GM23248 (cell line): ENCODE results near the gene P2RY11. TPM values are rescaled to one million over a fixed set of nuclear protein-coding genes. Genes with fewer than 3 reads are reported as not detected.

Experiments used
- DNase-seq: peaks from one replicate; pipeline ENCODE4 v3.0.0-alpha.2; 2015
- H2AFZ ChIP-seq: fragments of 200-600 bp; sonication (generic); 2 replicates; pipeline ENCODE4 v1.6.1; 2016; ENCODE audit warnings: antibody characterized with exemption
- H3F3A ChIP-seq: fragments of 200-600 bp; sonication (generic); 2 replicates; pipeline ENCODE4 v1.6.1; 2016; ENCODE audit warnings: mild to moderate bottlenecking, antibody characterized with exemption, mixed run types; ENCODE audit not compliant: insufficient read depth
- H3K27ac ChIP-seq: fragments of 200-600 bp; sonication (generic); 2 replicates; pipeline ENCODE4 v1.5.1; 2016; ENCODE audit warnings: mild to moderate bottlenecking
- H3K27me3 ChIP-seq: fragments of 200-600 bp; sonication (generic); replicated peaks from 2 replicates; pipeline ENCODE4 v1.6.1; 2016; ENCODE audit warnings: mild to moderate bottlenecking; ENCODE audit not compliant: insufficient read depth
- H3K36me3 ChIP-seq: fragments of 200-600 bp; sonication (generic); 2 replicates; pipeline ENCODE4 v1.6.1; 2016; ENCODE audit warnings: low read depth, mild to moderate bottlenecking
- H3K4me1 ChIP-seq: fragments of 200-600 bp; sonication (generic); 2 replicates; pipeline ENCODE4 v1.6.1; 2016; ENCODE audit warnings: mild to moderate bottlenecking; ENCODE audit not compliant: insufficient read depth
- H3K4me2 ChIP-seq: fragments of 200-600 bp; sonication (generic); one replicate; pipeline ENCODE4 v1.6.1; 2016; ENCODE audit warnings: mild to moderate bottlenecking; ENCODE audit not compliant: unreplicated experiment
- H3K4me3 ChIP-seq: fragments of 200-600 bp; sonication (generic); 2 replicates; pipeline ENCODE4 v1.5.1; 2016; ENCODE audit warnings: mild to moderate bottlenecking
- H3K79me2 ChIP-seq: fragments of 200-600 bp; sonication (generic); 2 replicates; pipeline ENCODE4 v1.6.1; 2016; ENCODE audit warnings: mild to moderate bottlenecking; ENCODE audit not compliant: insufficient read depth
- H3K9ac ChIP-seq: fragments of 200-600 bp; sonication (generic); 2 replicates; pipeline ENCODE4 v1.6.1; 2016; ENCODE audit warnings: mild to moderate bottlenecking
- H3K9me2 ChIP-seq: fragments of 200-600 bp; sonication (generic); 2 replicates; pipeline ENCODE4 v1.6.1; 2016; ENCODE audit warnings: mixed run types, mild to moderate bottlenecking, moderate library complexity; ENCODE audit not compliant: insufficient read depth
- H3K9me3 ChIP-seq: fragments of 200-600 bp; sonication (generic); one replicate; pipeline ENCODE4 v1.6.1; 2017; ENCODE audit warnings: low read depth
- H4K20me1 ChIP-seq: fragments of 200-600 bp; sonication (generic); 2 replicates; pipeline ENCODE4 v1.6.0; 2016; ENCODE audit not compliant: insufficient read depth
- EZH2 ChIP-seq: fragments of 200-600 bp; sonication (generic); IDR thresholded peaks from 2 replicates; pipeline ENCODE4 v1.6.1; 2018; ENCODE audit warnings: antibody characterized with exemption, mild to moderate bottlenecking; ENCODE audit not compliant: insufficient read depth, poor library complexity, severe bottlenecking
- EZH2phosphoT487 ChIP-seq: fragments of 200-600 bp; sonication (generic); IDR thresholded peaks from 2 replicates; pipeline ENCODE4 v1.6.1; 2018; ENCODE audit warnings: antibody characterized with exemption, moderate library complexity, mild to moderate bottlenecking, low read depth; ENCODE audit not compliant: insufficient read depth
- WGBS, 2 experiments: methylation state at CpG; one replicate each; pipeline ENCODE4 v1.1.6; 2015 to 2017; ENCODE audit warnings: low lambda C conversion rate in 2 of 2, low coverage in 1 of 2; ENCODE audit errors: missing lambda C conversion rate in 2 of 2; 5-methylcytosine and 5-hydroxymethylcytosine counted together
- in situ Hi-C: fragments of 300-500 bp; cut with MboI; formaldehyde crosslinking; loops from 2 replicates; pipeline ENCODE4 v1.15.0; 2020
- polyA plus RNA-seq: library from polyadenylated mRNA; unstranded; fragments of >200 nt; fragmentation: Nextera tagmentation; extraction: Ambion mirVana; gene quantifications from 2 replicates; pipeline ENCODE4 v1.2.1, GENCODE V29; 2016
- total RNA-seq: library from RNA; depleted of rRNA; stranded (reverse); fragments of >200 nt; shearing (Covaris generic); gene quantifications from 2 replicates; pipeline ENCODE4 v1.2.3, GENCODE V29; 2014

P2RY11 gene
- total and polyA plus RNA-seq, 2 experiments from 2014 or later, result 2.8 to 6.3 TPM

- in situ Hi-C loops, result no loop called here
- no peak for TF ChIP-seq EZH2phosphoT487
- TF ChIP-seq EZH2, result no peak
- no peak overlapping the region for H3K4me2 ChIP-seq
Observed at GRCh38 chr19:10091370-10091687, 20.2 kb upstream of the P2RY11 start.

DNA sequence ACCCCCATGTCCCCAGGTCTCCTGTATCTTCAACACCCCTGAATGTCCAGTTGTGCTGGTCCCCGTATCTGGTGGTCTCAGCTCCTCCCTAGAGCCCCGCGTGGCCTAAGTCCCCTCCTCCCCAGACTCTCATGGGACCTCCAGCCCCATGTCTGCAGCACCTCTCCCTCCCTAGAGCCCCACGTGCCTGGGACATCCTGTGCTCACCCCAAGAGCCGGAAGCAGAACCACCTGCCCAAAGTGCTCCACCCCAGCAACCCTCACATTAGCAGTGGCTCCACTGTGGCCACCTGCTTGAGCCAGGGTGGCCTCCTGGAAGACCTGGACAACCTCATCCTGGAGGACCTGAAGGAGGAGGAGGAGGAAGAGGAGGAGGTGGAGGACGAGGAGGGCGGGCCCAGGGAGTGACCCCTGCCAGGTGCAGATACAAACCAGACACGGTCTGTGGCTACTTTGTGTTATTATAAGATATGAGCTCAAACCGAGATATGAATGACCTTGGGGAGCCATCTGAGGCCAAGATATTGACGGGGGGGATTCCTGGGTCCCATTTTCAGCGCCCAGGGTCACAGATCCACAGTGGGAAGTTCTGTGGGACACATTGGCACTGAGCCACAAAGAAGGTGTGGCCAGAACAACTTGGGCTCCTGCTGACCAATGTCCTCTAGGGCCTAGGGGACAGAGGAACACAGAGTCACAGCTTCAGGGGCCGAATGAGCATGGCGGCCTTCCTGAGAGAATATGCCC is 19.4 kb upstream of the P2RY11 start:
- DNase-seq, result no peak
- Histone ChIP-seq H3K27me3 (no peaks in the 10 kb centered on the region), H4K20me1 (no peaks in the 10 kb centered on the region), H3K4me3 (no peak overlapping the region), H3K79me2 (no peaks in the 10 kb centered on the region), H3K9ac (no peak overlapping the region), H3K9me3 (no peaks in the 10 kb centered on the region), H3K9me2 (no peaks in the 10 kb centered on the region), H2AFZ (no peak overlapping the region), H3F3A (peaks cover 10% of the 10 kb centered on the region), H3K4me1 (no peaks in the 10 kb centered on the region), H3K27ac (no peak overlapping the region), H3K36me3 (no peaks in the 10 kb centered on the region; the same call in 1 of the 2 replicates), H3K4me2 (no peak overlapping the region)
- in situ Hi-C loops, result no loop called here
- WGBS, 2 experiments, result 88 to 91% methylated on average over 11 to 13 of the region's 13 CpGs
- no peak for TF ChIP-seq EZH2
- TF ChIP-seq EZH2phosphoT487, result no peak

More at GRCh38 chr19:10091370-10091687, 20.2 kb upstream of the P2RY11 start:
- 92 to 99% methylated on average over 10 to 17 of the region's 17 CpGs for WGBS, 2 experiments
- DNase-seq, result no peak
- Histone ChIP-seq H3K4me3 (no peak overlapping the region), H3K36me3 (no peaks in the 10 kb centered on the region; the same call in 1 of the 2 replicates), H3F3A (peaks cover 10% of the 10 kb centered on the region), H3K4me1 (no peaks in the 10 kb centered on the region), H3K9me3 (no peaks in the 10 kb centered on the region), H3K79me2 (no peaks in the 10 kb centered on the region), H3K27ac (no peak overlapping the region), H3K27me3 (no peaks in the 10 kb centered on the region), H4K20me1 (no peaks in the 10 kb centered on the region), H3K9ac (no peak overlapping the region), H2AFZ (no peak overlapping the region), H3K9me2 (no peaks in the 10 kb centered on the region)

DNA sequence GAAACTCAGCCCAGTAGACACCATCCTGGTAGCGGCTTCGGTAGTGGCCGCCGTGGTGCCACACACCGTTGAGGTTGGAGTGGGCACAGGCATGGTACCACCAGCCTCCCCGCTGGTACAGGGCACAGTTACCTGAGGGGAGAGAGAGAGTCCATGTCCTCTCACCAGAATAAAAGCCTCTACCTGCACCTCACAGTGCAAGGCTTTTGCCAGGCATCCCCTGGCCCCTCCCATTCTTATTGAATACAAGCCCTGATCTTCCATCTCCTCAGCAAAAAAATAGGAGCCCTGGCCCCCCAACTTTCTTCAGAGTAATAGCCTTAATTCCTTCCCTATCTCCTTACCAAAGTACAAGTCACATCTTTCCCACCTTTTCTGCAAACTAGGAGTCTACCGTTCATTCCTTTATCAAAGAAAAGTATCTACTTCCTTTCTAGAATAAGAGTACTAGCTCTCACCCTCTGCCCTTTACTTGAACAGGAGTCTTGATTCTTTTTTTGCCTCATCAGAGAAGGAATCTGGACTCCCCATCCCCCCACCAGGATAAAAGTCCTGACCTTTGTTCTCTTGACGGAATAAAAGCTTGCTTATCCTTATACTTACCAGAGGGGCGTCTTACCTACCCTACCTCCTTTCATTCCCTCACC is 18.7 kb upstream of the P2RY11 start:
- Histone ChIP-seq H3K9me2 (no peaks in the 10 kb centered on the region), H3K27me3 (no peaks in the 10 kb centered on the region), H4K20me1 (no peaks in the 10 kb centered on the region), H3K36me3 (no peaks in the 10 kb centered on the region; the same call in 1 of the 2 replicates), H3K4me2 (no peak overlapping the region), H3F3A (peaks cover 10% of the 10 kb centered on the region), H3K4me1 (no peaks in the 10 kb centered on the region), H3K27ac (no peak overlapping the region), H2AFZ (no peak overlapping the region), H3K79me2 (no peaks in the 10 kb centered on the region), H3K4me3 (no peak overlapping the region), H3K9ac (no peak overlapping the region), H3K9me3 (no peaks in the 10 kb centered on the region)
- TF ChIP-seq EZH2, result no peak
- no peak for TF ChIP-seq EZH2phosphoT487
- no peak for DNase-seq
- WGBS, 2 experiments, result 83 to 86% methylated on average over 9 of the region's 9 CpGs
- in situ Hi-C loops, result no loop called here

DNA sequence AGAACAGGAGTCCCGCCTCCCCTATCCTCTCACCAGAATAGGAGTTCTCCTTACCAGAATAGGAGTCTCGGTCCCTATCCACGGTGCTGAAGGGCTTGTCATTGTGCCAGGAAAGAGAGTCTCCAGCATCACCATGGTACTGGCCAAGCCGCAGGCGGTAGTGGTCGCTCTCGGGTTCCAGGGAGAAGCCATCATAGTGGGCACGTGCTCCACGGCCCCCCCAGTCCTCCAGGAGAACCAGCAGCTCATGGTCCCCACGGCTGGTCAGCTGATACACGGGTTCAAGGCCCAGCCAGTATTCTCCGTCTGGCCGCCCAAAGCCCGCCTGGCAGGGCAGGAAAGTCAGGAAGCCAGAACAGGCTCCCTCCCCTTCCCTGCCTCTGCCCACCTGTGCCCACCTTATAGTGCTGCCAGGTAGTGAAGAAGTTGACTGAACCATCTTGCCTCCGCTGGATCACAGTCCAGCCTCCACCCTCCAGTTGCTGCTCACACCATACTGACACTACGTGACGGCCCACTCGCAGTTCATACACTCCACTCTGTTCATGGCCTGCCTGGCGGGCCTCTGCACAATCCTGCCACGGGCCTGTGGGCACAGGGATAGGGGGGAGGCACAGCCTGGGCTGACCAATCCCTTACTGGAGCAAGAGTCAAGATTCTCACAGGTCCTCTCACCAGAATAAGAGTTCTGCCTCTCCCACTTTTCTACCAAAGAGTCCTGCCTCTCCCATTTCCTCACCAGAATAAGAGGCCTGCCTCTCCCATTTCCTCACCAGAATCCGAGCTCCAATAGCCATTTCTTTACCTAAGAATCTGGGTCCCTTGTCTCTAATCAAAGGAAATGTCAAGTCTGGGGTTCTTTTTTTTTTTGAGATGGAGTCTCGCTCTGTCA is 18.0 kb upstream of the P2RY11 start:
- in situ Hi-C loops, result no loop called here
- DNase-seq, result peak; percentile 29

More for the DNA sequence above, 18.0 kb upstream of the P2RY11 start:
- WGBS, 2 experiments, result 87 to 88% methylated on average over 22 of the region's 22 CpGs
- no peaks in the 10 kb centered on the region; the same call in 1 of the 2 replicates for H3K36me3 ChIP-seq
- H3K4me3 ChIP-seq, result no peak overlapping the region
- H3K27me3 ChIP-seq, result no peaks in the 10 kb centered on the region
- H3K9ac ChIP-seq, result no peak overlapping the region
- no peak overlapping the region for H2AFZ ChIP-seq
- H3K9me2 ChIP-seq, result no peaks in the 10 kb centered on the region
- no peaks in the 10 kb centered on the region for H3K9me3 ChIP-seq
- H3K4me2 ChIP-seq, result no peak overlapping the region
- H3K79me2 ChIP-seq, result no peaks in the 10 kb centered on the region
- no peak for TF ChIP-seq EZH2phosphoT487
- H4K20me1 ChIP-seq, result no peaks in the 10 kb centered on the region
- H3K4me1 ChIP-seq, result no peaks in the 10 kb centered on the region
- no peak overlapping the region for H3K27ac ChIP-seq
- peaks cover 15% of the 10 kb centered on the region for H3F3A ChIP-seq
